ENCODE data around the gene DEFB131B.

GRCh38 chr11:71931245-71931602 lies 53.0 kb downstream of the DEFB131B start:
- no peak for TF ChIP-seq CTCF (IDR thresholded peaks at IDR 0.05)
- TF ChIP-seq POLR2A (IDR thresholded peaks at IDR 0.05), result no peak

All from lower leg skin (tissue), 3 donors.